Measurements from ENCODE around the gene ZNF469.

The ZNF469 gene

GRCh38 chr16:88380099-88380498, 2.7 kb upstream of the ZNF469 start:
- no peak for DNase-seq

- DNase-seq, result no peak
Observed at GRCh38 chr16:88380619-88381018, 2.1 kb upstream of the ZNF469 start.

GRCh38 chr16:88381820-88382451, 823 bp upstream of the ZNF469 start:
- no peak for DNase-seq

GRCh38 chr16:88383401-88384221, 852 bp downstream of the ZNF469 start:
- no peak for DNase-seq

GRCh38 chr16:88384222-88385111, 1.7 kb downstream of the ZNF469 start:
- DNase-seq, result no peak

GRCh38 chr16:88385112-88385594, 2.4 kb downstream of the ZNF469 start:
- DNase-seq, result no peak

- no peak for DNase-seq
Observed at GRCh38 chr16:88385831-88386815, 3.4 kb downstream of the ZNF469 start.

- no peak for DNase-seq
Observed at GRCh38 chr16:88387180-88387765, 4.5 kb downstream of the ZNF469 start.

- no peak for DNase-seq
Observed at GRCh38 chr16:88387941-88388627, 5.3 kb downstream of the ZNF469 start.

GRCh38 chr16:88389191-88389590, 6.4 kb downstream of the ZNF469 start:
- no peak for DNase-seq

GRCh38 chr16:88389621-88390160, 6.9 kb downstream of the ZNF469 start:
- no peak for DNase-seq

GRCh38 chr16:88390265-88390664, 7.5 kb downstream of the ZNF469 start:
- DNase-seq, result no peak

- no peak for DNase-seq
Observed at GRCh38 chr16:88390735-88391134, 8.0 kb downstream of the ZNF469 start.

GRCh38 chr16:88391144-88391850, 8.5 kb downstream of the ZNF469 start:
- DNase-seq, result no peak

GRCh38 chr16:88392111-88392510, 9.4 kb downstream of the ZNF469 start:
- DNase-seq, result no peak

GRCh38 chr16:88392616-88393015, 9.9 kb downstream of the ZNF469 start:
- DNase-seq, result no peak

- DNase-seq, result no peak
Observed at GRCh38 chr16:88393034-88393433, 10.3 kb downstream of the ZNF469 start.

- DNase-seq, result no peak
Observed at GRCh38 chr16:88393571-88393970, 10.8 kb downstream of the ZNF469 start.

GRCh38 chr16:88394426-88394825, 11.7 kb downstream of the ZNF469 start:
- DNase-seq, result no peak

Data from activated CD4-positive, alpha-beta T cell treated with anti-CD3 and anti-CD28 coated beads for 4 hours (primary cell).